Breast epithelium (tissue), 4 donors: ENCODE results near the gene TANC1. TPM values are rescaled to one million over a fixed set of nuclear protein-coding genes. Genes with fewer than 3 reads are reported as not detected.

ENCODE experiments used
- DNase-seq, 2 donors: peaks; one replicate each; pipeline ENCODE4 v3.0.0-alpha.2; 2019; ENCODE audit warnings: low spot score in 2 of 2
- H3K27ac ChIP-seq, 2 donors: fragments of 200-600 bp; sonication (generic) in 1 of 2; one replicate each; pipeline ENCODE4 v1.5.1; 2016 to 2019; ENCODE audit warnings: mild to moderate bottlenecking in 1 of 2
- H3K27me3 ChIP-seq, 2 donors: fragments of 200-600 bp; sonication (generic) in 1 of 2; one replicate each; pipeline versions ENCODE4 v1.5.1 to v1.6.0; 2017 to 2019; ENCODE audit warnings: control low read depth in 1 of 2, mild to moderate bottlenecking in 1 of 2
- H3K36me3 ChIP-seq: fragments of 200-600 bp; one replicate; pipeline ENCODE4 v1.5.1; 2019
- H3K4me1 ChIP-seq, 2 donors: fragments of 200-600 bp; sonication (generic); one replicate each; pipeline ENCODE4 v1.5.1; 2016 to 2019; ENCODE audit warnings: control low read depth in 1 of 2
- H3K4me3 ChIP-seq, 3 donors: fragments of 200-600 bp; sonication (generic); 1 replicate in 2 of 3; 2 replicates in 1 of 3; pipeline ENCODE4 v1.5.1; 2016 to 2019; ENCODE audit warnings: mild to moderate bottlenecking in 3 of 3, moderate library complexity in 2 of 3
- H3K9me3 ChIP-seq, 2 donors: fragments of 200-600 bp; sonication (generic) in 1 of 2; one replicate each; pipeline ENCODE4 v1.5.1; 2016 to 2019; ENCODE audit warnings: control low read depth in 1 of 2
- CTCF ChIP-seq, 3 donors: fragments of 450-650 bp; IDR thresholded peaks; one replicate each; pipeline ENCODE4 v1.5.1; 2016 to 2017; ENCODE audit warnings: antibody characterized with exemption in 3 of 3, mild to moderate bottlenecking in 3 of 3, moderate library complexity in 3 of 3
- POLR2A ChIP-seq: fragments of 450-650 bp; IDR thresholded peaks from one replicate; pipeline ENCODE4 v1.6.1; 2016; ENCODE audit warnings: antibody characterized with exemption, mild to moderate bottlenecking, moderate library complexity
- POLR2AphosphoS5 ChIP-seq, 3 donors: sonication (generic); formaldehyde crosslinking; IDR thresholded peaks; one replicate each; pipeline ENCODE4 v1.6.1; 2017; ENCODE audit warnings: antibody characterized with exemption in 3 of 3
- intact Hi-C: fragments of 100-400 bp; cut with DNase I; formaldehyde crosslinking; loops from one replicate; pipeline ENCODE4 v1.15.1; 2023; ENCODE audit warnings: low total_unique reads
- total RNA-seq, 3 donors: library from RNA; depleted of rRNA; stranded (reverse); fragments of >200 nt; gene quantifications; one replicate each; pipeline ENCODE4 v1.1.0, GENCODE V29; 2016

Gene TANC1
- total RNA-seq, 3 donors from 2014 or later = 18.9 to 62.3 (median 58.4) TPM

GRCh38 chr2:159211447-159212396 lies 243.3 kb downstream of the TANC1 start:
- intact Hi-C loops = no loop called here
- H3K27ac ChIP-seq = no peak overlapping the region
- H3K9me3 ChIP-seq = no peaks in the 10 kb centered on the region
- H3K4me1 ChIP-seq = no peaks in the 10 kb centered on the region
- H3K36me3 ChIP-seq = no peaks in the 10 kb centered on the region
- no peak for DNase-seq
- TF ChIP-seq POLR2A (no peak), POLR2AphosphoS5 (IDR thresholded peaks at IDR 0.05) (no peak), CTCF (IDR thresholded peaks at IDR 0.05) (no peak)
- H3K4me3 ChIP-seq = no peak overlapping the region
- no peaks in the 10 kb centered on the region for H3K27me3 ChIP-seq

- Histone ChIP-seq H3K27ac (no peak overlapping the region), H3K4me3 (no peak overlapping the region), H3K4me1 (no peaks in the 10 kb centered on the region), H3K36me3 (no peaks in the 10 kb centered on the region), H3K9me3 (peaks cover 0 to 3% of the 10 kb centered on the region in 2 donors), H3K27me3 (no peaks in the 10 kb centered on the region)
- TF ChIP-seq POLR2AphosphoS5 (IDR thresholded peaks at IDR 0.05) (no peak), POLR2A (no peak), CTCF (IDR thresholded peaks at IDR 0.05) (no peak)
- DNase-seq = no peak
- intact Hi-C loops = no loop called here
Observed at GRCh38 chr2:159213296-159213695, 244.9 kb downstream of the TANC1 start.

DNA sequence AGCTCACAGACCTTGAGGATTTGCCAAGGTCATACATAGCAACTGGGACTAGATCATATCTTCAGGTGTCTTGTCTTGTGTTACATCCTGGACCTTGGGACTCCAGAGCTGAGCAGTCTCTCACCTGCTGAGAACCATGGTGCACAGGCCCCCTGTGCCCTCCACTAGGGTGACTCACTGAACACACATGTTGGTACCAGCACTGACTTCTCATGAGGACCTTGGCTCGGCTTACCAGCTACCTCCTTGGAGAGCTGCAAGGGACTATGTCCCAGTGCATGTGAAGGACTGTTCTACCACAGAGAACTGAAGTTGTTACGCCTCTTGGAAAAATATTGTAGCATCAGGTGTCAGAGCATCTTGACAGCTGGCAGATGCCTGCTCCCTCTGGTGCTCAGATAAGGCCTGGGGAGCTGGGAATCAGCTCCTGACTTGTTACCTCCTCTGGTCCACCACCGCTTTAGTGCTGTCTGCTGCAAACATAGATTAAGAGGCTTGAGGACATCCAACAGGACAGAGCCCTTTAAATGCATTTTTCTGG lies 246.0 kb downstream of the TANC1 start:
- Histone ChIP-seq H3K27me3 (no peaks in the 10 kb centered on the region), H3K4me3 (no peak overlapping the region), H3K36me3 (no peaks in the 10 kb centered on the region), H3K9me3 (peaks cover 0 to 3% of the 10 kb centered on the region in 2 donors), H3K27ac (no peak overlapping the region), H3K4me1 (no peaks in the 10 kb centered on the region)
- intact Hi-C loops = no loop called here
- no peak for TF ChIP-seq CTCF (IDR thresholded peaks at IDR 0.05)
- TF ChIP-seq POLR2A = no peak
- TF ChIP-seq POLR2AphosphoS5 (IDR thresholded peaks at IDR 0.05) = no peak
- DNase-seq = no peak

GRCh38 chr2:159215116-159215515 lies 246.7 kb downstream of the TANC1 start:
- Histone ChIP-seq H3K9me3 (peaks cover 0 to 3% of the 10 kb centered on the region in 2 donors), H3K27ac (no peak overlapping the region), H3K27me3 (no peaks in the 10 kb centered on the region), H3K36me3 (no peaks in the 10 kb centered on the region), H3K4me1 (no peaks in the 10 kb centered on the region), H3K4me3 (no peak overlapping the region)
- TF ChIP-seq POLR2A = no peak
- TF ChIP-seq POLR2AphosphoS5 (IDR thresholded peaks at IDR 0.05) = no peak
- DNase-seq = no peak
- intact Hi-C loops = no loop called here

- Histone ChIP-seq H3K4me3 (no peak overlapping the region), H3K36me3 (no peaks in the 10 kb centered on the region), H3K27me3 (no peaks in the 10 kb centered on the region), H3K9me3 (peaks cover 0 to 3% of the 10 kb centered on the region in 2 donors), H3K27ac (no peak overlapping the region), H3K4me1 (no peaks in the 10 kb centered on the region)
- TF ChIP-seq CTCF (IDR thresholded peaks at IDR 0.05) = no peak
- no peak for DNase-seq
- intact Hi-C loops = no loop called here
Observed at GRCh38 chr2:159217676-159218075, 249.2 kb downstream of the TANC1 start.
